ENCODE data around the gene SLC26A9.

SLC26A9 gene

GRCh38 chr1:205972491-205973168 is 29.4 kb upstream of the SLC26A9 start:
- DNase-seq, result no peak

GRCh38 chr1:205972081-205972480 is 28.8 kb upstream of the SLC26A9 start:
- DNase-seq, result no peak

- DNase-seq, result peak; percentile 25
Observed at GRCh38 chr1:205971082-205971481, 27.8 kb upstream of the SLC26A9 start.

GRCh38 chr1:205970486-205970885 is 27.2 kb upstream of the SLC26A9 start:
- DNase-seq, result no peak

- no peak for DNase-seq
Observed at GRCh38 chr1:205969229-205969628, 26.0 kb upstream of the SLC26A9 start.

- DNase-seq, result no peak
Observed at GRCh38 chr1:205967554-205968335, 24.5 kb upstream of the SLC26A9 start.

GRCh38 chr1:205965036-205965884 is 22.0 kb upstream of the SLC26A9 start:
- DNase-seq, result peak; percentile 99

GRCh38 chr1:205963352-205964155 is 20.3 kb upstream of the SLC26A9 start:
- no peak for DNase-seq

- DNase-seq, result peak; percentile 24
Observed at GRCh38 chr1:205962821-205963221, 19.6 kb upstream of the SLC26A9 start.

GRCh38 chr1:205961991-205962820 is 18.9 kb upstream of the SLC26A9 start:
- peak; percentile 62 for DNase-seq

GRCh38 chr1:205961405-205961804 is 18.1 kb upstream of the SLC26A9 start:
- DNase-seq, result no peak

GRCh38 chr1:205959789-205960188 is 16.5 kb upstream of the SLC26A9 start:
- DNase-seq, result no peak

GRCh38 chr1:205955499-205955898 is 12.2 kb upstream of the SLC26A9 start:
- DNase-seq, result no peak

- no peak for DNase-seq
Observed at GRCh38 chr1:205954819-205955404, 11.7 kb upstream of the SLC26A9 start.

- DNase-seq, result no peak
Observed at GRCh38 chr1:205951746-205952145, 8.5 kb upstream of the SLC26A9 start.

- no peak for DNase-seq
Observed at GRCh38 chr1:205950826-205951549, 7.7 kb upstream of the SLC26A9 start.

GRCh38 chr1:205950280-205950679 is 7.0 kb upstream of the SLC26A9 start:
- no peak for DNase-seq

GRCh38 chr1:205949753-205950152 is 6.5 kb upstream of the SLC26A9 start:
- DNase-seq, result no peak

GRCh38 chr1:205948886-205949285 is 5.6 kb upstream of the SLC26A9 start:
- no peak for DNase-seq

- no peak for DNase-seq
Observed at GRCh38 chr1:205948039-205948438, 4.8 kb upstream of the SLC26A9 start.

- DNase-seq, result no peak
Observed at GRCh38 chr1:205947024-205947423, 3.8 kb upstream of the SLC26A9 start.

All from NCI-H2107 (cell line).